GM18867 (cell line): Measurements from ENCODE around the gene LYG1.
"Not testable (repeated sequence)": the region's sequence is repeated elsewhere in the genome, so short reads cannot be mapped to it uniquely, and the experiment has no call there.

ENCODE experiments used
- ATAC-seq: cut with Tn5 transposase; IDR thresholded peaks from one replicate; pipeline ENCODE4 v1.9.1; 2021; ENCODE audit warnings: mild to moderate bottlenecking, moderate library complexity; ENCODE audit not compliant: unreplicated experiment

The LYG1 gene

DNA sequence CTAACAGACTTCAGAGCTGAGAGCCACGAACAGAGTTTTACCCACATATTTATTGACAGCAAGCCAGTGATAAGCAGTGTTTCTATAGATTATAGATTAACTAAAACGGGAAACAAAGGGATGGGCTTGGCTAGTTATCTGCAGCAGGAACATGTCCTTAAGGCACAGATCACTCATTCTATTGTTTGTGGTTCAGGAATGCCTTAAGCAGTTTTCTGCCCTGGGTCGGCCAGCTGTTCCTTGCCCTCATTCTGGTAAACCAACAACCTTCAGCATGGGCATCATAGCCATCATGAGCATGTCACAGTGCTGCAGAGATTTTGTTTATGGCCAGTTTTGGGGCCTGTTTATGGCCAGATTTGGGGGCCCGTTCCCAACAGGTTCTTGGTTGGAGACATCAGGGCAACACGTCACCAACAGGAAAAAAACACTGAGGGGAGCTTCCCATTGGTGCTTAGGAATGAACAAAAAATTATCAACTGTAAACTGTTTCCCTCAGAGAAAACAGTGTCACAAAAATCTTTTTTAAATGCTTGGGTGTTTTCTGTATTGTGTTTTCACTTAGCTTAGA, 22.7 kb downstream of the LYG1 start:
- not testable (repeated sequence) for ATAC-seq

- ATAC-seq, result no peak
Measured at GRCh38 chr2:99275882-99276281, 25.1 kb downstream of the LYG1 start.

GRCh38 chr2:99261242-99261641, 39.8 kb downstream of the LYG1 start:
- ATAC-seq, result no peak

DNA sequence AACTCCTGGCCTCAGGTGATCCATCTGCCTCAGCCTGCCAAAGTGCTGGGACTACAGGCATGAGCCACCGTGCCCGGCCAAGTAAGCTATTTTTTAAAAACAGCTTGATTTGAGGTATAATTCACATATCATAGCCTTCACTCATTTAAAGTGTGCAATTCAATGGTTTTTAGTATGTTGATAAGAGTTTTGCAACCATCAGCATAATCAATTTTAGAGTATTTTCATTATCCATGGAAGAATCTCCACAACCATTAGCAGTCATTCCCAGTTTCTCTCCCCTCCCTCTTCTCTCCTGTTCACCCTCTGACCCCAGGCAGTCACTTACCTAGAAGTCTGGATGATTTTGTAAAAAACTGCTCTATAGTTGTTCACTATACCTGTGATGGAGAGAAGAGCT, 40.8 kb downstream of the LYG1 start:
- no peak for ATAC-seq

GRCh38 chr2:99259465-99259864, 41.5 kb downstream of the LYG1 start:
- no peak for ATAC-seq

DNA sequence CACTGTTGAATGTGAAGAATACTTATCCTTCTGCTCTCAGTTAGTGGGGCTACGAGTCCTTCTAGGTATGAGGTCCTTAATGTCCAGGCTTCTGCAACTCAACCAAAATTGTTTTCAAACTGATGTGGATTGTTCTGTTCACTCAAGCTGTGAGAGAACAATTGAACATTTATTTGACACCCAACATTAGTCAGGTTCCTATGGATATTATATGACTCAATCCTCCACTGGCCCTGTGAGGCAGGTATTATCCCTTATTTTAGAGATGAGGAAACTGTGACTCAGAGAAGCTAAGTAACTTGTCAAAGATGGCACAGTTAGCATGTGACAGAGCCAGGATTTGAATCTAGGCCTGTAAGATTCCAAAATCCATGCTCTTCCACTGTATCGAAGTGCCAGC, 44.3 kb downstream of the LYG1 start:
- ATAC-seq, result no peak

GRCh38 chr2:99255491-99256318, 45.3 kb downstream of the LYG1 start, which contains the start of gene LYG2:
Gene LYG2 (minus strand): TSS chr2:99255666. CDS start chr2:99254260, 1,406 bp downstream.
- ATAC-seq, result no peak

DNA sequence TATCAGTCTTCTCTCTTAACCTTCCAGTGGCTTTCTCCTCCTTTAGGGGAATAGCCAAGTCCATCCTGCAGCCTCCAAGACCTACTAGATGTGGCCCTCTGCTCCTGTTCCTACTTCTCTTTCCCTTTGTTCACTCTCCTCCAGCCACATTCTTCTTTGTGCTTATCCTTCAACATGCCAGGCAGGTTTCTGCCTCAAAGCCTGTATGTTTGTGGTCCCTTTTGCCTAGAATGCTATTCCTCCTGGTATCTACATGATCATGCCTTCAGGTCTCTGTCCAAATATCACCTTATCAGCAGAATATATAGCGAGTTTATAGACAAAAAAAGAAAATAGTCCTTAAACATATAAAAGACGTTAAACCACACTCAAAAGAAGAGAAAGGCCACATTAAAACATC, 51.0 kb downstream of the LYG1 start:
- no peak for ATAC-seq

GRCh38 chr2:99242151-99242550, 58.8 kb downstream of the LYG1 start:
- no peak for ATAC-seq

DNA sequence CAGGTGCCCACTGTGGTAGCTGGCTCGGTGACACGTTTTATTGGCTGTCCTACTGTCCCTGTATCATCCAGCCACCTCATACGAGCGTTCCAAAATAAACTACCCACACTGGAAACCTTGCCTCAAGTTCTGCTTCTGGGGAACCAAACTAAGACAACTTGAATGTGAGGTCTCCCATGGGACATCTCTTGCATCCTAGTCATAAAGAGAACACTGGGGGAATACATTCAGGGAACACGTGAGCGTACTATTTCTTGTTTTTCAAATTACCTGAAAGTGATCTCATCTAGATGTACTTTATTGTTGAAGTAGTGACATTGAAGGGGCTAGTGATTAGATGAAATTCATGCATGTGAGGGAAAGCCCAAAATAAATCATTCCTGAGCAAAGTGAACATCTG, 60.6 kb downstream of the LYG1 start:
- ATAC-seq, result no peak

- ATAC-seq, result no peak
Measured at GRCh38 chr2:99238599-99238998, 62.4 kb downstream of the LYG1 start.
